K562 (cell line): ENCODE data around the gene NEU1. TPM values are rescaled to one million over a fixed set of nuclear protein-coding genes. Genes with fewer than 3 reads are reported as not detected.

Experiments used
- ATF7 ChIP-seq: fragments of 450-650 bp; IDR thresholded peaks from 2 replicates; pipeline ENCODE4 v1.7.1; 2014; ENCODE audit warnings: mild to moderate bottlenecking, moderate library complexity
- CBX1 ChIP-seq: sonication (generic); IDR thresholded peaks from 2 replicates; pipeline ENCODE4 v1.6.1; 2016; ENCODE audit warnings: antibody characterized with exemption, low read depth, mild to moderate bottlenecking
- EP300 ChIP-seq: IDR thresholded peaks from 2 replicates; pipeline ENCODE4 v1.6.1; 2012; ENCODE audit warnings: low read length, improper control_type of control experiment
- ESRRB ChIP-seq: fragments of 250-450 bp; sonication (Bioruptor Pico); IDR thresholded peaks from 2 replicates; pipeline ENCODE4 v1.5.0; 2020; ENCODE audit warnings: mild to moderate bottlenecking, moderate library complexity, borderline replicate concordance
- FOXA3 ChIP-seq, 2 experiments: fragments of 450-650 bp in 1 of 2; sonication (generic) in 1 of 2; formaldehyde crosslinking; IDR thresholded peaks in 1 of 2; conservative IDR thresholded peaks in 1 of 2; 2 replicates each; pipeline versions ENCODE4 v1.4.0 to v1.8.0; 2020 to 2022; ENCODE audit warnings: mild to moderate bottlenecking in 2 of 2, missing genetic modification reagents in 1 of 2
- FOXK1 ChIP-seq: sonication (generic); formaldehyde crosslinking; IDR thresholded peaks from 2 replicates; pipeline ENCODE4 v1.8.0; 2022; ENCODE audit warnings: missing genetic modification reagents, mild to moderate bottlenecking, borderline replicate concordance
- KLF6 ChIP-seq: fragments of 250-450 bp; sonication (Bioruptor Pico); IDR thresholded peaks from 2 replicates; pipeline ENCODE4 v1.4.0; 2020; ENCODE audit warnings: mild to moderate bottlenecking, moderate library complexity, borderline replicate concordance
- LCOR ChIP-seq: sonication (generic); formaldehyde crosslinking; IDR thresholded peaks from 2 replicates; pipeline ENCODE4 v1.8.0; 2022; ENCODE audit warnings: mild to moderate bottlenecking, missing genetic modification reagents
- MCM2 ChIP-seq: fragments of 450-650 bp; IDR thresholded peaks from 2 replicates; pipeline ENCODE4 v1.6.1; 2017; ENCODE audit warnings: low read depth, mild to moderate bottlenecking
- MYNN ChIP-seq, 2 experiments: sonication (generic); formaldehyde crosslinking in 1 of 2; IDR thresholded peaks; 2 replicates each; pipeline versions ENCODE4 v1.5.0 to v1.6.1; 2016 to 2020; ENCODE audit warnings: antibody characterized with exemption in 1 of 2, missing genetic modification reagents in 1 of 2
- ZNF121 ChIP-seq: sonication (generic); formaldehyde crosslinking; conservative IDR thresholded peaks from 2 replicates; pipeline ENCODE4 v1.8.0; 2022; ENCODE audit warnings: missing genetic modification reagents
- ZNF134 ChIP-seq: fragments of 250-450 bp; sonication (Bioruptor Pico); conservative IDR thresholded peaks from 2 replicates; pipeline ENCODE4 v1.4.0; 2020
- polyA plus RNA-seq, 8 experiments: library from polyadenylated mRNA; depleted of rRNA in 4 of 8; stranded (reverse) in 5 of 8; unstranded in 3 of 8; fragments of >200 nt; fragmentation: Nextera tagmentation in 2 of 8; fragmentation: Illumina TruSeq in 1 of 8; extraction: Ambion mirVana in 2 of 8; extraction: Trizol in 1 of 8; gene quantifications; 2 replicates each; pipeline versions ENCODE4 v1.2.1 to v1.2.3, GENCODE V29; 2011 to 2014; ENCODE audit warnings: inconsistent platforms in 1 of 8, missing spikeins in 1 of 8
- total RNA-seq, 7 experiments: library from RNA; depleted of rRNA in 6 of 7; stranded (reverse); fragments of >200 nt in 6 of 7; fragmentation: Illumina TruSeq in 2 of 7; extraction: Trizol in 2 of 7; gene quantifications; 2 replicates each; pipeline versions ENCODE4 v1.2.1 to v1.2.3, GENCODE V29; 2011 to 2021; ENCODE audit warnings: low replicate concordance in 1 of 7
- TF ChIP-seq, protein P1 (sequence below): fragments of 450-650 bp; IDR thresholded peaks from 2 replicates; pipeline ENCODE4 v1.6.1; 2016; ENCODE audit warnings: missing biosample characterization, missing genetic modification characterization
- TF ChIP-seq, protein P2 (sequence below): fragments of 150-350 bp; IDR thresholded peaks from 2 replicates; pipeline ENCODE4 v1.6.1; 2014; ENCODE audit warnings: low read depth, mild to moderate bottlenecking, low read length, borderline replicate concordance
- TF ChIP-seq, protein P3 (sequence below): fragments of 450-650 bp; IDR thresholded peaks from 2 replicates; pipeline ENCODE4 v1.6.1; 2017; ENCODE audit warnings: antibody characterized with exemption
- TF ChIP-seq, protein P4 (sequence below): fragments of 250-450 bp; sonication (Bioruptor Pico); IDR thresholded peaks from 2 replicates; pipeline ENCODE4 v1.5.1; 2021; ENCODE audit warnings: mild to moderate bottlenecking

The NEU1 gene
- total and polyA plus RNA-seq, 9 of the 15 experiments (the other 6 are each of a cell fraction or from before 2014, with no cell fraction given): 14.8 to 67.8 (median 51.0) TPM

DNA sequence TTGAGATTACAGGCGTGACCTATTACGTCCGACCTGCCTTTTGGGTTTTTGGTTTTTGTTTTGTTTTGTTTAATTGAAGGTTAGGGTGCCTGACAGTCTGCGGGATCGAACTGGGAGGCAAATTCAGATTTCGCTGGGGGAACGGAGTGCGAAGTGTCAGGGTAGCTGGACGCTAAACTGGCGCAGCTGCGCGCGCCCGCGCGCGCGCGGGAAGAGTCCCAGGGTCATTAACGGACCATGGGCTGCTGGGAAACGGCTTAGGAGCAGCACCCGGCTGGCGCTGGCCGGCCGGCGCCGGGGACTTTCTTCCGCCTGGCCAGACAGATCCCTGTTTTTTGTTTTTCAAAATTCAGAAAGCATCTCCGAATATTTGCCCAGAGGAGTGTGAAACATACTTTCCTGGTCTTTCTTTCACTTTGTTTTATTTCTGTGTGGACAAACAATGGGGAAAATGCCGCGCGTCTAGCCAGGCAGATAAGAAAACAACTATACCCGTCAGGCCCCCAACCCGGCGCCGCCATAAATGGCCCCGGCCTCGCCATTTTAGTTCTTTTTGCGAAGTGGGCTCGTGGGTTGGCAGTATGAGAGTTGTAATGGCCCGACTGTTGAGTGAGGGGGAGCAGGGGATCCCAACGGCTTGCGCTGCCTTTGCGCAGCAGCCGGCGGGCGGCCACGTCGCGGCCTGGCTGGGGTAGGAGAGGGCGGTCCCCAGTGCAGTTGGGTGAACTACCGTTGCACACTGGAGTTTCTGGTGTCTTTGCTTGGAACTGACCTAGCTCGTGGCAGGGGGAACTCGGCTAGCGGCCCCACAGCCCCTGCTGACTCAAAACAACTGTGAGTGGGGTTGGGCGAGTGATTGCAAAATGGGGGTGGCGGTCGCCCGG is 28.0 kb downstream of the NEU1 start (continued):
- TF ChIP-seq, protein P1, sequence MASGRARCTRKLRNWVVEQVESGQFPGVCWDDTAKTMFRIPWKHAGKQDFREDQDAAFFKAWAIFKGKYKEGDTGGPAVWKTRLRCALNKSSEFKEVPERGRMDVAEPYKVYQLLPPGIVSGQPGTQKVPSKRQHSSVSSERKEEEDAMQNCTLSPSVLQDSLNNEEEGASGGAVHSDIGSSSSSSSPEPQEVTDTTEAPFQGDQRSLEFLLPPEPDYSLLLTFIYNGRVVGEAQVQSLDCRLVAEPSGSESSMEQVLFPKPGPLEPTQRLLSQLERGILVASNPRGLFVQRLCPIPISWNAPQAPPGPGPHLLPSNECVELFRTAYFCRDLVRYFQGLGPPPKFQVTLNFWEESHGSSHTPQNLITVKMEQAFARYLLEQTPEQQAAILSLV: no peak; the same call in none of the 2 replicates
- TF ChIP-seq EP300 (peak; percentile 83), CBX1 (peak; percentile 99), ZNF121 (CRISPR knock-in tag) (no peak; the same call in 1 of the 2 replicates), FOXA3 (CRISPR knock-in tag; conservative IDR thresholded peaks at IDR 0.05 in 1 of 2, IDR thresholded peaks at IDR 0.05 in 1 of 2) (peak; percentile 31 to 54; a peak in 2 of 4 replicates), ESRRB (CRISPR knock-in tag) (peak; percentile 84; the same call in 1 of the 2 replicates), FOXK1 (CRISPR knock-in tag) (peak; percentile 98), KLF6 (CRISPR knock-in tag) (no peak; the same call in 1 of the 2 replicates), LCOR (0 out of 2 replicates have a peak, but pooled peaks have one; percentile 19), ZNF134 (peak; percentile 48), MYNN (IDR thresholded peaks at IDR 0.05) (peak; percentile 43), MYNN (CRISPR knock-in tag; IDR thresholded peaks at IDR 0.05) (no peak), MCM2 (no peak), ATF7 (peak; percentile 87)
- TF ChIP-seq, protein P2, sequence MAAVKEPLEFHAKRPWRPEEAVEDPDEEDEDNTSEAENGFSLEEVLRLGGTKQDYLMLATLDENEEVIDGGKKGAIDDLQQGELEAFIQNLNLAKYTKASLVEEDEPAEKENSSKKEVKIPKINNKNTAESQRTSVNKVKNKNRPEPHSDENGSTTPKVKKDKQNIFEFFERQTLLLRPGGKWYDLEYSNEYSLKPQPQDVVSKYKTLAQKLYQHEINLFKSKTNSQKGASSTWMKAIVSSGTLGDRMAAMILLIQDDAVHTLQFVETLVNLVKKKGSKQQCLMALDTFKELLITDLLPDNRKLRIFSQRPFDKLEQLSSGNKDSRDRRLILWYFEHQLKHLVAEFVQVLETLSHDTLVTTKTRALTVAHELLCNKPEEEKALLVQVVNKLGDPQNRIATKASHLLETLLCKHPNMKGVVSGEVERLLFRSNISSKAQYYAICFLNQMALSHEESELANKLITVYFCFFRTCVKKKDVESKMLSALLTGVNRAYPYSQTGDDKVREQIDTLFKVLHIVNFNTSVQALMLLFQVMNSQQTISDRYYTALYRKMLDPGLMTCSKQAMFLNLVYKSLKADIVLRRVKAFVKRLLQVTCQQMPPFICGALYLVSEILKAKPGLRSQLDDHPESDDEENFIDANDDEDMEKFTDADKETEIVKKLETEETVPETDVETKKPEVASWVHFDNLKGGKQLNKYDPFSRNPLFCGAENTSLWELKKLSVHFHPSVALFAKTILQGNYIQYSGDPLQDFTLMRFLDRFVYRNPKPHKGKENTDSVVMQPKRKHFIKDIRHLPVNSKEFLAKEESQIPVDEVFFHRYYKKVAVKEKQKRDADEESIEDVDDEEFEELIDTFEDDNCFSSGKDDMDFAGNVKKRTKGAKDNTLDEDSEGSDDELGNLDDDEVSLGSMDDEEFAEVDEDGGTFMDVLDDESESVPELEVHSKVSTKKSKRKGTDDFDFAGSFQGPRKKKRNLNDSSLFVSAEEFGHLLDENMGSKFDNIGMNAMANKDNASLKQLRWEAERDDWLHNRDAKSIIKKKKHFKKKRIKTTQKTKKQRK: 0 out of 2 replicates have a peak, but pooled peaks have one; percentile 11
- TF ChIP-seq, protein P3, sequence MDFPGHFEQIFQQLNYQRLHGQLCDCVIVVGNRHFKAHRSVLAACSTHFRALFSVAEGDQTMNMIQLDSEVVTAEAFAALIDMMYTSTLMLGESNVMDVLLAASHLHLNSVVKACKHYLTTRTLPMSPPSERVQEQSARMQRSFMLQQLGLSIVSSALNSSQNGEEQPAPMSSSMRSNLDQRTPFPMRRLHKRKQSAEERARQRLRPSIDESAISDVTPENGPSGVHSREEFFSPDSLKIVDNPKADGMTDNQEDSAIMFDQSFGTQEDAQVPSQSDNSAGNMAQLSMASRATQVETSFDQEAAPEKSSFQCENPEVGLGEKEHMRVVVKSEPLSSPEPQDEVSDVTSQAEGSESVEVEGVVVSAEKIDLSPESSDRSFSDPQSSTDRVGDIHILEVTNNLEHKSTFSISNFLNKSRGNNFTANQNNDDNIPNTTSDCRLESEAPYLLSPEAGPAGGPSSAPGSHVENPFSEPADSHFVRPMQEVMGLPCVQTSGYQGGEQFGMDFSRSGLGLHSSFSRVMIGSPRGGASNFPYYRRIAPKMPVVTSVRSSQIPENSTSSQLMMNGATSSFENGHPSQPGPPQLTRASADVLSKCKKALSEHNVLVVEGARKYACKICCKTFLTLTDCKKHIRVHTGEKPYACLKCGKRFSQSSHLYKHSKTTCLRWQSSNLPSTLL: peak; percentile 71; the same call in 1 of the 2 replicates
- TF ChIP-seq, protein P4, sequence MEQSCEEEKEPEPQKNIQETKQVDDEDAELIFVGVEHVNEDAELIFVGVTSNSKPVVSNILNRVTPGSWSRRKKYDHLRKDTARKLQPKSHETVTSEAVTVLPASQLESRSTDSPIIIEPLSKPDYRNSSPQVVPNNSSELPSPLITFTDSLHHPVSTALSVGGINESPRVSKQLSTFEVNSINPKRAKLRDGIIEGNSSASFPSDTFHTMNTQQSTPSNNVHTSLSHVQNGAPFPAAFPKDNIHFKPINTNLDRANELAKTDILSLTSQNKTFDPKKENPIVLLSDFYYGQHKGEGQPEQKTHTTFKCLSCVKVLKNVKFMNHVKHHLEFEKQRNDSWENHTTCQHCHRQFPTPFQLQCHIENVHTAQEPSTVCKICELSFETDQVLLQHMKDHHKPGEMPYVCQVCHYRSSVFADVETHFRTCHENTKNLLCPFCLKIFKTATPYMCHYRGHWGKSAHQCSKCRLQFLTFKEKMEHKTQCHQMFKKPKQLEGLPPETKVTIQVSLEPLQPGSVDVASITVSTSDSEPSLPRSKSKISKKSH (CRISPR knock-in tag): 0 out of 2 replicates have a peak, but pooled peaks have one; percentile 6
